Gastrocnemius medialis (tissue), 4 donors: Measurements from ENCODE around the gene CABLES2.

Experiments
- POLR2A ChIP-seq, 2 donors: fragments of 450-650 bp; IDR thresholded peaks; one replicate each; pipeline ENCODE4 v1.6.1; 2017; ENCODE audit warnings: antibody characterized with exemption in 2 of 2, mild to moderate bottlenecking in 2 of 2, moderate library complexity in 2 of 2
- TF ChIP-seq, protein P1 (sequence below), 5 experiments: fragments of 450-650 bp in 3 of 5; fragments of 200-600 bp in 2 of 5; sonication (generic) in 2 of 5; IDR thresholded peaks in 4 of 5; conservative IDR thresholded peaks in 1 of 5; 1 replicate in 4 of 5; 2 replicates in 1 of 5; pipeline ENCODE4 v1.5.1; 2016 to 2019; ENCODE audit warnings: antibody characterized with exemption in 5 of 5, mild to moderate bottlenecking in 3 of 5, moderate library complexity in 3 of 5

DNA sequence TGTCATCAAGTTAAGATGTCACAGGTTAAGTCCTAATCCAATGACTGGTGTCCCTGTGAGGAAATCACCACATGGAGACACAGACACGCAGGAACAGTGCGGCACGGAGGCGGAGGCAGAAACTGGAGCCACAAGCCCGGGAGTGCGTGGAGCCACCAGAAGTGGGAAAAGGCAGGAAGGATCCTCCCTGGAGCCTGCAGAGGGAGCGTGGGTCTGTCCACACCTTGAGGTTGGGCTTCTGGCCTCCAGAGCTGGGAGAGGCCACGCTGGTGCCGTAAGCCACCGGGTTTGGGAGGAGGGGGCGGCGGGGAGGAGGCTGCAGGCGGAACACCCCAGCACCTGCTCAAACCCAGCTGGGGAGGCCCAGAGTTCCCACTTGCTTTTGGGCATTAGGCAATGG is 3.8 kb downstream of the CABLES2 start:
- TF ChIP-seq, protein P1, sequence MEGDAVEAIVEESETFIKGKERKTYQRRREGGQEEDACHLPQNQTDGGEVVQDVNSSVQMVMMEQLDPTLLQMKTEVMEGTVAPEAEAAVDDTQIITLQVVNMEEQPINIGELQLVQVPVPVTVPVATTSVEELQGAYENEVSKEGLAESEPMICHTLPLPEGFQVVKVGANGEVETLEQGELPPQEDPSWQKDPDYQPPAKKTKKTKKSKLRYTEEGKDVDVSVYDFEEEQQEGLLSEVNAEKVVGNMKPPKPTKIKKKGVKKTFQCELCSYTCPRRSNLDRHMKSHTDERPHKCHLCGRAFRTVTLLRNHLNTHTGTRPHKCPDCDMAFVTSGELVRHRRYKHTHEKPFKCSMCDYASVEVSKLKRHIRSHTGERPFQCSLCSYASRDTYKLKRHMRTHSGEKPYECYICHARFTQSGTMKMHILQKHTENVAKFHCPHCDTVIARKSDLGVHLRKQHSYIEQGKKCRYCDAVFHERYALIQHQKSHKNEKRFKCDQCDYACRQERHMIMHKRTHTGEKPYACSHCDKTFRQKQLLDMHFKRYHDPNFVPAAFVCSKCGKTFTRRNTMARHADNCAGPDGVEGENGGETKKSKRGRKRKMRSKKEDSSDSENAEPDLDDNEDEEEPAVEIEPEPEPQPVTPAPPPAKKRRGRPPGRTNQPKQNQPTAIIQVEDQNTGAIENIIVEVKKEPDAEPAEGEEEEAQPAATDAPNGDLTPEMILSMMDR (IDR thresholded peaks at IDR 0.05 in 4 of 5, conservative IDR thresholded peaks at IDR 0.05 in 1 of 5): no peak
- no peak for TF ChIP-seq POLR2A (IDR thresholded peaks at IDR 0.05)
